ENCODE data around the gene CEP126.

CEP126 gene

GRCh38 chr11:101914738-101915426, at the start of gene CEP126:
Gene CEP126 (plus strand): TSS chr11:101915010. CDS start chr11:101915285, 275 bp downstream.
- peak; percentile 93 for DNase-seq

- no peak for DNase-seq
Observed at GRCh38 chr11:101866619-101867491, 48.0 kb upstream of the CEP126 start.

GRCh38 chr11:101867951-101868350, 46.9 kb upstream of the CEP126 start:
- no peak for DNase-seq

- no peak for DNase-seq
Observed at GRCh38 chr11:101870510-101870909, 44.3 kb upstream of the CEP126 start.

GRCh38 chr11:101872171-101872882, 42.5 kb upstream of the CEP126 start:
- no peak for DNase-seq

- DNase-seq: no peak
Observed at GRCh38 chr11:101880222-101880621, 34.6 kb upstream of the CEP126 start.

GRCh38 chr11:101881586-101881985, 33.2 kb upstream of the CEP126 start:
- DNase-seq: no peak

- no peak for DNase-seq
Observed at GRCh38 chr11:101885631-101886030, 29.2 kb upstream of the CEP126 start.

GRCh38 chr11:101889767-101890166, 25.0 kb upstream of the CEP126 start:
- DNase-seq: no peak

- DNase-seq: no peak
Observed at GRCh38 chr11:101894505-101894904, 20.3 kb upstream of the CEP126 start.

GRCh38 chr11:101907815-101908214, 7.0 kb upstream of the CEP126 start:
- DNase-seq: no peak

GRCh38 chr11:101909087-101909486, 5.7 kb upstream of the CEP126 start:
- DNase-seq: no peak

- DNase-seq: no peak
Observed at GRCh38 chr11:101912823-101913284, 2.0 kb upstream of the CEP126 start.

GRCh38 chr11:101913656-101914055, 1.2 kb upstream of the CEP126 start:
- DNase-seq: no peak

- no peak for DNase-seq
Observed at GRCh38 chr11:101914341-101914737, 471 bp upstream of the CEP126 start.

- DNase-seq: no peak
Observed at GRCh38 chr11:101915791-101916291, 1.0 kb downstream of the CEP126 start.

GRCh38 chr11:101916422-101916821, 1.6 kb downstream of the CEP126 start, which contains the start of gene ANGPTL5:
Gene ANGPTL5 (minus strand): TSS chr11:101916522. CDS start chr11:101907909, 8,613 bp downstream.
- no peak for DNase-seq

GRCh38 chr11:101917226-101917625, 2.4 kb downstream of the CEP126 start:
- no peak for DNase-seq

GRCh38 chr11:101920992-101921391, 6.2 kb downstream of the CEP126 start:
- no peak for DNase-seq

- no peak for DNase-seq
Observed at GRCh38 chr11:101923554-101923953, 8.7 kb downstream of the CEP126 start.

GRCh38 chr11:101929294-101929915, 14.6 kb downstream of the CEP126 start:
- DNase-seq: no peak

- DNase-seq: no peak
Observed at GRCh38 chr11:101931692-101932091, 16.9 kb downstream of the CEP126 start.

All from activated CD4-positive, alpha-beta T cell treated with anti-CD3 and anti-CD28 coated beads, Interleukin-2, amount 50 U/mL, for 1 hour (primary cell).